ENCODE data around the gene PIK3R4. TPM values are rescaled to one million over a fixed set of nuclear protein-coding genes. Genes with fewer than 3 reads are reported as not detected.

The PIK3R4 gene
- total and polyA plus RNA-seq, 4 donors: 14.3 to 36.6 (median 22.2) TPM

GRCh38 chr3:130648293-130648692, 98.3 kb downstream of the PIK3R4 start:
- Histone ChIP-seq H3K9ac (ENCODE audit: low read depth in 1 of 2, low read length in 2 of 2) (no peak overlapping the region), H3K27ac (ENCODE audit: low read depth in 1 of 2, low read length in 2 of 2) (no peak overlapping the region), H3K4me3 (ENCODE audit: low read depth in 1 of 3, low read length in 3 of 3) (no peak overlapping the region), H3K36me3 (ENCODE audit: control insufficient read depth in 4 of 4, insufficient read depth in 3 of 4, low read depth in 1 of 4, low read length in 3 of 4) (no peaks in the 10 kb centered on the region), H3K27me3 (ENCODE audit: control insufficient read depth in 4 of 4, insufficient read depth in 4 of 4, low read length in 3 of 4) (no peaks in the 10 kb centered on the region), H3K9me3 (ENCODE audit: control insufficient read depth in 4 of 4, low read length in 3 of 4) (no peaks in the 10 kb centered on the region), H3K4me1 (ENCODE audit: control insufficient read depth in 4 of 4, insufficient read depth in 4 of 4, low read length in 3 of 4) (no peaks in the 10 kb centered on the region)
- DNase-seq (ENCODE audit: low spot score): no peak
- WGBS: 97% methylated on average over 2 of the region's 2 CpGs
- TF ChIP-seq JUND (IDR thresholded peaks at IDR 0.05) (no peak), FOXA2 (IDR thresholded peaks at IDR 0.05) (no peak), RAD21 (IDR thresholded peaks at IDR 0.05) (no peak), TAF1 (conservative IDR thresholded peaks at IDR 0.05) (no peak), YY1 (IDR thresholded peaks at IDR 0.05) (no peak), HNF4A (conservative IDR thresholded peaks at IDR 0.05) (no peak), CTCF (IDR thresholded peaks at IDR 0.05; ENCODE audit: low read depth, low read length, missing input control) (no peak), GABPA (IDR thresholded peaks at IDR 0.05 in 1 of 2, conservative IDR thresholded peaks at IDR 0.05 in 1 of 2) (no peak), EGR1 (IDR thresholded peaks at IDR 0.05; ENCODE audit: low read depth in 2 of 2) (no peak), FOXA1 (IDR thresholded peaks at IDR 0.05) (no peak), RXRA (IDR thresholded peaks at IDR 0.05) (no peak), SP1 (IDR thresholded peaks at IDR 0.05) (no peak), REST (IDR thresholded peaks at IDR 0.05) (no peak), NR2F2 (IDR thresholded peaks at IDR 0.05) (no peak)
- TF ChIP-seq, protein P1, sequence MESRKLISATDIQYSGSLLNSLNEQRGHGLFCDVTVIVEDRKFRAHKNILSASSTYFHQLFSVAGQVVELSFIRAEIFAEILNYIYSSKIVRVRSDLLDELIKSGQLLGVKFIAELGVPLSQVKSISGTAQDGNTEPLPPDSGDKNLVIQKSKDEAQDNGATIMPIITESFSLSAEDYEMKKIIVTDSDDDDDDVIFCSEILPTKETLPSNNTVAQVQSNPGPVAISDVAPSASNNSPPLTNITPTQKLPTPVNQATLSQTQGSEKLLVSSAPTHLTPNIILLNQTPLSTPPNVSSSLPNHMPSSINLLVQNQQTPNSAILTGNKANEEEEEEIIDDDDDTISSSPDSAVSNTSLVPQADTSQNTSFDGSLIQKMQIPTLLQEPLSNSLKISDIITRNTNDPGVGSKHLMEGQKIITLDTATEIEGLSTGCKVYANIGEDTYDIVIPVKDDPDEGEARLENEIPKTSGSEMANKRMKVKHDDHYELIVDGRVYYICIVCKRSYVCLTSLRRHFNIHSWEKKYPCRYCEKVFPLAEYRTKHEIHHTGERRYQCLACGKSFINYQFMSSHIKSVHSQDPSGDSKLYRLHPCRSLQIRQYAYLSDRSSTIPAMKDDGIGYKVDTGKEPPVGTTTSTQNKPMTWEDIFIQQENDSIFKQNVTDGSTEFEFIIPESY (IDR thresholded peaks at IDR 0.05): no peak
- TF ChIP-seq, protein P2, sequence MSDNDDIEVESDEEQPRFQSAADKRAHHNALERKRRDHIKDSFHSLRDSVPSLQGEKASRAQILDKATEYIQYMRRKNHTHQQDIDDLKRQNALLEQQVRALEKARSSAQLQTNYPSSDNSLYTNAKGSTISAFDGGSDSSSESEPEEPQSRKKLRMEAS (IDR thresholded peaks at IDR 0.05): no peak

- Histone ChIP-seq H3K4me3 (ENCODE audit: low read depth in 1 of 3, low read length in 3 of 3) (no peak overlapping the region), H3K4me1 (ENCODE audit: control insufficient read depth in 4 of 4, insufficient read depth in 4 of 4, low read length in 3 of 4) (no peaks in the 10 kb centered on the region), H3K36me3 (ENCODE audit: control insufficient read depth in 4 of 4, insufficient read depth in 3 of 4, low read depth in 1 of 4, low read length in 3 of 4) (no peaks in the 10 kb centered on the region), H3K9me3 (ENCODE audit: control insufficient read depth in 4 of 4, low read length in 3 of 4) (no peaks in the 10 kb centered on the region), H3K27ac (ENCODE audit: low read depth in 1 of 2, low read length in 2 of 2) (no peak overlapping the region), H3K27me3 (ENCODE audit: control insufficient read depth in 4 of 4, insufficient read depth in 4 of 4, low read length in 3 of 4) (no peaks in the 10 kb centered on the region), H3K9ac (ENCODE audit: low read depth in 1 of 2, low read length in 2 of 2) (no peak overlapping the region)
- WGBS: 89% methylated on average over 1 of the region's 1 CpG
- no peak for DNase-seq (ENCODE audit: low spot score)
- no peak for TF ChIP-seq YY1 (IDR thresholded peaks at IDR 0.05)
- TF ChIP-seq, protein P3, sequence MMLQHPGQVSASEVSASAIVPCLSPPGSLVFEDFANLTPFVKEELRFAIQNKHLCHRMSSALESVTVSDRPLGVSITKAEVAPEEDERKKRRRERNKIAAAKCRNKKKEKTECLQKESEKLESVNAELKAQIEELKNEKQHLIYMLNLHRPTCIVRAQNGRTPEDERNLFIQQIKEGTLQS (IDR thresholded peaks at IDR 0.05): no peak
- no peak for TF ChIP-seq FOXA2 (IDR thresholded peaks at IDR 0.05)
- no peak for TF ChIP-seq RAD21 (IDR thresholded peaks at IDR 0.05)
- no peak for TF ChIP-seq REST (IDR thresholded peaks at IDR 0.05)
- no peak for TF ChIP-seq TAF1 (conservative IDR thresholded peaks at IDR 0.05)
- TF ChIP-seq, protein P2 (IDR thresholded peaks at IDR 0.05): no peak
- TF ChIP-seq FOXA1 (IDR thresholded peaks at IDR 0.05): no peak
- no peak for TF ChIP-seq CTCF (IDR thresholded peaks at IDR 0.05; ENCODE audit: low read depth, low read length, missing input control)
Observed at GRCh38 chr3:130645261-130645660, 101.4 kb downstream of the PIK3R4 start.
